Activated B cell treated with CpG ODN at 0.5 μM for 24 hours (primary cell): ENCODE results near the gene PNPLA3. TPM values are rescaled to one million over a fixed set of nuclear protein-coding genes. Genes with fewer than 3 reads are reported as not detected.

Experiments
- ATAC-seq: fragments of 200-7000 bp; cut with Tn5 transposase; one replicate; pipeline ENCODE4 v1.10.0; 2021; ENCODE audit warnings: low read depth, mild to moderate bottlenecking, moderate library complexity
- CTCF ChIA-PET: fragments of 350-600 bp; sonication (Branson Sonifier 250); formaldehyde crosslinking; loops from one replicate; lab custom pipeline; 2021; ENCODE audit warnings: antibody characterized with exemption; lab: Charles Lee
- POLR2A ChIA-PET: fragments of 350-600 bp; sonication (Branson Sonifier 250); formaldehyde crosslinking; loops from one replicate; lab custom pipeline; 2021; ENCODE audit warnings: antibody characterized with exemption; lab: Charles Lee
- DNase-seq: peaks from one replicate; pipeline ENCODE4 v3.0.0; 2022
- H3K27ac Mint-ChIP-seq: one replicate; pipeline ENCODE4 v1.8.0; 2020; ENCODE audit warnings: mixed read lengths
- H3K27me3 Mint-ChIP-seq: one replicate; pipeline ENCODE4 v1.8.0; 2021; ENCODE audit warnings: mixed read lengths
- H3K36me3 Mint-ChIP-seq: one replicate; pipeline ENCODE4 v1.8.0; 2021; ENCODE audit warnings: low read depth, mixed read lengths
- H3K4me1 Mint-ChIP-seq: one replicate; pipeline ENCODE4 v1.8.0; 2021; ENCODE audit warnings: mixed read lengths
- H3K4me3 Mint-ChIP-seq: one replicate; pipeline ENCODE4 v1.8.0; 2020; ENCODE audit warnings: mild to moderate bottlenecking, mixed read lengths
- H3K9me3 Mint-ChIP-seq: one replicate; pipeline ENCODE4 v1.8.0; 2020; ENCODE audit warnings: mixed read lengths
- CTCF ChIP-seq: fragments of 200-600 bp; IDR thresholded peaks from one replicate; pipeline ENCODE4 v1.8.0; 2022; ENCODE audit warnings: antibody characterized with exemption, mild to moderate bottlenecking
- intact Hi-C: fragments of 100-400 bp; cut with micrococcal nuclease; formaldehyde crosslinking; loops from one replicate; pipeline ENCODE4 v1.15.1; 2024
- total RNA-seq: library from RNA; stranded (reverse); gene quantifications from 2 replicates; pipeline ENCODE4 v1.2.3, GENCODE V29; 2022

Gene PNPLA3
- total RNA-seq, 1 donor from 2014 or later = 0.33 TPM

GRCh38 chr22:43883012-43883661 lies 40.5 kb upstream of the PNPLA3 start:
- TF ChIP-seq CTCF = no peak
- intact Hi-C loops = loop anchor here (1.0 to 10.0 kb wide), 2 partner anchors 498 to 743 kb away; no protein-coding TSS in a partner anchor
- ChIA-PET CTCF (interaction anchor here (1.1 to 1.3 kb wide), 4 partner anchors 15 to 743 kb away, joined by 3 to 4 read pairs (median 4); no protein-coding TSS in a partner anchor), POLR2A (no interaction called here)
- H3K36me3 Mint-ChIP-seq = no peaks in the 10 kb centered on the region
- H3K4me3 Mint-ChIP-seq = no peak overlapping the region
- ATAC-seq (peak; percentile 40), DNase-seq (no peak)
- H3K27ac Mint-ChIP-seq = no peak overlapping the region
- H3K4me1 Mint-ChIP-seq = peaks cover 5% of the 10 kb centered on the region
- no peaks in the 10 kb centered on the region for H3K9me3 Mint-ChIP-seq
- peaks cover 29% of the 10 kb centered on the region for H3K27me3 Mint-ChIP-seq

- ATAC-seq (no peak), DNase-seq (no peak)
- CTCF ChIA-PET = interaction anchor here (1.1 to 1.3 kb wide), 4 partner anchors 15 to 743 kb away, joined by 3 to 4 read pairs (median 4); no protein-coding TSS in a partner anchor
- TF ChIP-seq CTCF = no peak
- H3K27me3 Mint-ChIP-seq = peaks cover 27% of the 10 kb centered on the region
- intact Hi-C loops = loop anchor here (1.0 to 10.0 kb wide), 2 partner anchors 499 to 742 kb away; no protein-coding TSS in a partner anchor
- no peaks in the 10 kb centered on the region for H3K9me3 Mint-ChIP-seq
- H3K4me3 Mint-ChIP-seq = no peak overlapping the region
- POLR2A ChIA-PET = no interaction called here
- H3K4me1 Mint-ChIP-seq = peaks cover 5% of the 10 kb centered on the region
- H3K27ac Mint-ChIP-seq = no peak overlapping the region
- H3K36me3 Mint-ChIP-seq = no peaks in the 10 kb centered on the region
Measured at GRCh38 chr22:43883719-43884415, 39.7 kb upstream of the PNPLA3 start.

- Mint-ChIP-seq H3K36me3 (no peaks in the 10 kb centered on the region), H3K27ac (no peak overlapping the region), H3K4me3 (no peak overlapping the region), H3K9me3 (no peaks in the 10 kb centered on the region), H3K27me3 (peaks cover 30% of the 10 kb centered on the region), H3K4me1 (peaks cover 5% of the 10 kb centered on the region)
- peak; percentile 31 for DNase-seq
- ChIA-PET POLR2A (no interaction called here), CTCF (no interaction called here)
- no peak for ATAC-seq
- TF ChIP-seq CTCF = no peak
- intact Hi-C loops = loop anchor here (10.0 kb wide), 1 partner anchor 500 kb away; no protein-coding TSS in a partner anchor
Measured at GRCh38 chr22:43884600-43885318, 38.8 kb upstream of the PNPLA3 start.

GRCh38 chr22:43885319-43885671 lies 38.3 kb upstream of the PNPLA3 start:
- CTCF ChIA-PET = no interaction called here
- intact Hi-C loops = loop anchor here (10.0 kb wide), 1 partner anchor 500 kb away; no protein-coding TSS in a partner anchor
- Mint-ChIP-seq H3K4me1 (peaks cover 5% of the 10 kb centered on the region), H3K9me3 (no peaks in the 10 kb centered on the region), H3K36me3 (no peaks in the 10 kb centered on the region), H3K27ac (no peak overlapping the region), H3K4me3 (no peak overlapping the region), H3K27me3 (peaks cover 33% of the 10 kb centered on the region)
- POLR2A ChIA-PET = no interaction called here
- DNase-seq = no peak
- no peak for TF ChIP-seq CTCF
- ATAC-seq = no peak
